ENCODE results near the gene FST.

Gene FST

DNA sequence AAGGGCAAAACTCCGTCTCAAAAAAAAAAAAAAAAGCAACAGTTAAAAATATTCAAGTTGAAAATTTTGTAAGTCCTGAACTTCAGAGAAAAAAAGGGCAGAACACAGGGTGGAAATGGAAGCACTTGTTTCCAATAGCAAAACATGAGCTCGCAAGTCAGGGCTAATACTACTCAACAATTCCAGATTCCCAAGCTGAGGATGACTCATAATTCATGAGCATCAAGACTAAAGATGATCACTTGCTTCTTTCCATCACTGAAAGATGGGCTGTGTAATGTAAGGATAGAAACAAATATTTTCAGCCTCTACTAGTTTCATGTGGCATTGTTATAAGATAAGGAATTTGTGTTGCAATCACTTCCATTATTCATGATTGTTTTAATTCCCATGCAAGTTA is 33.5 kb upstream of the FST start:
- H3K27me3 ChIP-seq (ENCODE audit: control insufficient read depth in 5 of 5, insufficient read depth in 4 of 5, low read length in 5 of 5), result no peaks in the 10 kb centered on the region
- no peaks in the 10 kb centered on the region for H3K36me3 ChIP-seq (ENCODE audit: control insufficient read depth in 5 of 5, insufficient read depth in 5 of 5, low read length in 5 of 5)
- H3K27ac ChIP-seq (ENCODE audit: low read depth, low read length), result no peak overlapping the region
- peaks cover 0 to 13% (median 0%) of the 10 kb centered on the region in 5 donors for H3K4me1 ChIP-seq (ENCODE audit: control insufficient read depth in 5 of 5, insufficient read depth in 5 of 5, low read length in 5 of 5)
- no peaks in the 10 kb centered on the region for H3K9me3 ChIP-seq (ENCODE audit: control insufficient read depth in 5 of 5, low read length in 5 of 5)
- H3K4me3 ChIP-seq (ENCODE audit: low read depth in 1 of 5, low read length in 5 of 5), result no peak overlapping the region
- no peak overlapping the region for H3K9ac ChIP-seq (ENCODE audit: low read length in 5 of 5)

DNA sequence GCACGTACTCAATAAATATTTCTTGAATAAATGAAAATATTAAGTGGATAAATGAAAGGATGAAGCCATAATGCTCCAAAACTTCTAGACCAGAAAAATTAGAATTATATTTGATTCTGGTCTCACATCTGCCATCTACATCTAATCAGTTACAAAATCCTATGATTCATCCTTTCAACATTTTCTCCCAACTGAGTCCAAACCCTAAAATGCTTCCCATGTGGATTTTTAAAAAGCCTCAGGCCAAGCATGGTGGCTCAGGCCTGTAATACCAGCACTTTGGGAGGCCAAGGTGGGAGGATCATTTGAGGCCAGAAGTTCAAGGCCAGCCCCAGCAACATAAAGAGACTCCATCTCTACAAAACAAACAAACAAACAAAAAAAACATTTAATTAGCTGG is 31.6 kb upstream of the FST start:
- Histone ChIP-seq H3K36me3 (ENCODE audit: control insufficient read depth in 5 of 5, insufficient read depth in 5 of 5, low read length in 5 of 5) (no peaks in the 10 kb centered on the region), H3K27ac (ENCODE audit: low read depth, low read length) (no peak overlapping the region), H3K9ac (ENCODE audit: low read length in 5 of 5) (no peak overlapping the region), H3K9me3 (ENCODE audit: control insufficient read depth in 5 of 5, low read length in 5 of 5) (no peaks in the 10 kb centered on the region), H3K4me1 (ENCODE audit: control insufficient read depth in 5 of 5, insufficient read depth in 5 of 5, low read length in 5 of 5) (no peaks in the 10 kb centered on the region), H3K27me3 (ENCODE audit: control insufficient read depth in 5 of 5, insufficient read depth in 4 of 5, low read length in 5 of 5) (no peaks in the 10 kb centered on the region), H3K4me3 (ENCODE audit: low read depth in 1 of 5, low read length in 5 of 5) (no peak overlapping the region)

DNA sequence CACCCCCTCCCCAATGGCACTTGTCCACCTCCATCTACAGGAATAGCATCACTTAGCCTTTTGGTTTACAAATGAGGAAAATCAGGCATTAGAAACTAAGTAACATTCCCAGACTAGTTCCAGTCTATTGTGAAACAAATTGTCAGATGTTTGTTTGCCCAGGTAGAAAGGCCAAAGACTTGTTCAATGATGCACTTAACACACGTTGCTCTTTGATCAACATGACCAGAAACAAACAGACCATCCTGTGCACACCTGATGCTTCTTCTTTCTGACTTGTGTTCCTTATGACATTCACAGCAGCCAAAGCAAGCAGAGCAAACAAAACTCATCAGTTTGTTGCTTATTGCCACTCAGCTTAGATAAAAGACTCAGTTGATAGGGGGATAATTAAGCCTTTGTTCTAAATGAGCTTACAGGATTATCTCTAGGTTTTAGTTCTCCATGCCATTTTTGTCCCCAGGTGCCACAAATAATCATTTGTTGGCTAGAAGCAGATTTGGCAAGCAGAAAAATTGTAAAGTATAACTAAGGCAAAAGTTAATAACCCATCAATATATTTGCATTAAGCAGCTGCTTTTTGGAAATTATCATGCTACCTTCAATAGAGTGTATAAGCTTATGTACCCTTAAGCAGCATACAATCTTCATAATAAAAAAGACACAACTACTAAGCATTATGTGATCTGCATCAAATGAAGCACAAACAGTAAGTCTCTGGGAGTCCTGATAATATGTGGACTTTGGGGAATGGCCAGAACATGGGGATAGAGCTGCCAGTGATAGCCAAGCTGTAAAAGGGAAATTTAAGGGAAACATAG is 26.3 kb upstream of the FST start:
- H3K27ac ChIP-seq (ENCODE audit: low read depth, low read length), result no peak overlapping the region
- no peaks in the 10 kb centered on the region for H3K27me3 ChIP-seq (ENCODE audit: control insufficient read depth in 5 of 5, insufficient read depth in 4 of 5, low read length in 5 of 5)
- H3K9me3 ChIP-seq (ENCODE audit: control insufficient read depth in 5 of 5, low read length in 5 of 5), result peaks cover 0 to 1% (median 0%) of the 10 kb centered on the region in 5 donors
- H3K4me1 ChIP-seq (ENCODE audit: control insufficient read depth in 5 of 5, insufficient read depth in 5 of 5, low read length in 5 of 5), result no peaks in the 10 kb centered on the region
- H3K36me3 ChIP-seq (ENCODE audit: control insufficient read depth in 5 of 5, insufficient read depth in 5 of 5, low read length in 5 of 5), result no peaks in the 10 kb centered on the region
- H3K9ac ChIP-seq (ENCODE audit: low read length in 5 of 5), result no peak overlapping the region
- no peak overlapping the region for H3K4me3 ChIP-seq (ENCODE audit: low read depth in 1 of 5, low read length in 5 of 5)

DNA sequence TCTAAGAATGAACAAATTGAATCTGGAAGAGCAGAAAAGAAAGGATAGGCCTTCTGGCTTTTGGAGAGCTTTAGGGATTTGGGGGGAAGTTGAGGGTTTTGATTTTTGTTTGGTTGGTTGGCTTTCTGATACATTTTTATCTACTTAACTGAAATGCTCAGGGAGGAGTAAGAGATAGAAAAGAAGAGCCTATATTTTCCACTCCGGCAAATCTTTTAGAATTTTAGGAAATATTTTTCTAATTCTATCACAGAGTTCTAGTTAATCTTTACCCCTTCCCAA is 25.8 kb upstream of the FST start:
- Histone ChIP-seq H3K4me1 (ENCODE audit: control insufficient read depth in 5 of 5, insufficient read depth in 5 of 5, low read length in 5 of 5) (no peaks in the 10 kb centered on the region), H3K27ac (ENCODE audit: low read depth, low read length) (no peak overlapping the region), H3K9me3 (ENCODE audit: control insufficient read depth in 5 of 5, low read length in 5 of 5) (peaks cover 0 to 2% (median 0%) of the 10 kb centered on the region in 5 donors), H3K27me3 (ENCODE audit: control insufficient read depth in 5 of 5, insufficient read depth in 4 of 5, low read length in 5 of 5) (no peaks in the 10 kb centered on the region), H3K9ac (ENCODE audit: low read length in 5 of 5) (no peak overlapping the region), H3K36me3 (ENCODE audit: control insufficient read depth in 5 of 5, insufficient read depth in 5 of 5, low read length in 5 of 5) (no peaks in the 10 kb centered on the region), H3K4me3 (ENCODE audit: low read depth in 1 of 5, low read length in 5 of 5) (no peak overlapping the region)

DNA sequence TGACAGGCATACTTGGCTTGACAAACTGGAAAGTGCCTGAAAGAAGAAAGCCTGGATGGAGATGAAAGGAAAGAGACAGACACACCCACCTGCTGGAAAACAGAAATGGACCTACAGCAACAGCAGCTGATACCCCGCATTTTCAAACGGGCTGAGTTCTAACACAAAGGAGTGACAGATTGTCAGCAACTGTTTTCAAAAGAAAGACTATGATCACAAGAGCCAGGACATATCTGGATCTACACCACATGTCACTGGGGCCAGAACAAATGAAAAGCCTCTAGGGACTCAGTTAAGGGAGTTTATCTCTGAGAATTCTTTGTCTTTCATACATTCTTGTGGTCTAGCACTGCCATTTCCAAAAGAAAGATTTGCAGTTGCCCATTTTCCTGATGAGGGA is 24.1 kb upstream of the FST start:
- H3K36me3 ChIP-seq (ENCODE audit: control insufficient read depth in 5 of 5, insufficient read depth in 5 of 5, low read length in 5 of 5), result no peaks in the 10 kb centered on the region
- H3K27me3 ChIP-seq (ENCODE audit: control insufficient read depth in 5 of 5, insufficient read depth in 4 of 5, low read length in 5 of 5), result no peaks in the 10 kb centered on the region
- no peak overlapping the region for H3K4me3 ChIP-seq (ENCODE audit: low read depth in 1 of 5, low read length in 5 of 5)
- H3K9ac ChIP-seq (ENCODE audit: low read length in 5 of 5), result no peak overlapping the region
- H3K9me3 ChIP-seq (ENCODE audit: control insufficient read depth in 5 of 5, low read length in 5 of 5), result peaks cover 0 to 2% (median 0%) of the 10 kb centered on the region in 5 donors
- no peak overlapping the region for H3K27ac ChIP-seq (ENCODE audit: low read depth, low read length)
- H3K4me1 ChIP-seq (ENCODE audit: control insufficient read depth in 5 of 5, insufficient read depth in 5 of 5, low read length in 5 of 5), result no peaks in the 10 kb centered on the region

DNA sequence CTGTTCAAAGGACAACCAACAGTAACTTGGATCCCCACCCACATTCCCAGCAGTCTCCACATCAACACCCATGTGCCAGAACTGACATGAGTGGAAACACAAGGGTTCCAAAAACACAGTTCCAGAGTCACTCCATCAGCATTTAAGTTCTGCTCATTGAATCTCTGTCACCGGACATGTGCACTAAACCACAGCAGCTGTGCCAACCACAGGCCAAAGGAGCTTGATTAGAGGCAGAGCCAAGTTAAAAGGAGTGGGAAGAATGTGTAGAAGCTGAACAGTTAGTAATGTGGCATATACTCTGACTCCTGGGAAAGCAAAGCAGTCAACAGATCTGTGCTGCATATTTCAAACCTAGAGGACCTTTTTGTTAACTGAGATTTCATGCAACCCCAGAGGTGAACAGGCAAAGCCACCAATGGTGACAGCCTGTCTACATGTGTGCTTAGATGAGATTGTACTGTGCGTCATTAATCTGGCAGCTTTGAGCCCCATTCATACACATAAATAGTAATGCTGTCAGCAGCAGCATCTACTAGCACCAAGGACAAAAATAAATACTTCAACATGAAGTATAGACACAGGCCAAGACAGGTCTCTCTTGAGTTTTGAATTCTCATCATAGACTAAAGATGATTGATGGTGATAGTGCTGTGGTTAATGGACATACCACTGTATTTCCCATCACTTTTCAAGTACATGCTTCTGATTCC is 16.4 kb upstream of the FST start:
- Histone ChIP-seq H3K9ac (ENCODE audit: low read length in 5 of 5) (no peak overlapping the region), H3K27ac (ENCODE audit: low read depth, low read length) (no peak overlapping the region), H3K36me3 (ENCODE audit: control insufficient read depth in 5 of 5, insufficient read depth in 5 of 5, low read length in 5 of 5) (no peaks in the 10 kb centered on the region), H3K4me1 (ENCODE audit: control insufficient read depth in 5 of 5, insufficient read depth in 5 of 5, low read length in 5 of 5) (no peaks in the 10 kb centered on the region), H3K27me3 (ENCODE audit: control insufficient read depth in 5 of 5, insufficient read depth in 4 of 5, low read length in 5 of 5) (no peaks in the 10 kb centered on the region), H3K4me3 (ENCODE audit: low read depth in 1 of 5, low read length in 5 of 5) (no peak overlapping the region), H3K9me3 (ENCODE audit: control insufficient read depth in 5 of 5, low read length in 5 of 5) (peaks cover 0 to 1% (median 0%) of the 10 kb centered on the region in 5 donors)

DNA sequence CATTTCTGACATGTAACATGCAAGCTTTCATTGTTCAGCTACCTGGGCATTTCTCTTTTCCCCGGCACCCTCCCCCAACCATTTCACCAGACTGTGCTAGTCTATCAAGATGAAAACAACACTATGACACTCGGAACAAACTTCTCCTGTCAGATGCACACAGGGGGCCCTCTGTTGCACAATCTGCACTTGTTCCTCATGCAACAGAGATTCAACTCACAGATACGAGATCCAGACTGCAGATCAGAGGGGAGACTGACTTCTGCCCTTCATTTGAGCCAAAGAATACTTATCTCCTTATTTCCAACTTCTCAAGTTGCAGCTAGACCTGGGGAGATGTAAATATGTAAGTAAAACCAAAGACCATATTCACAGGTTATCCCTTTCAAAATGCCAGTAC is 15.7 kb upstream of the FST start:
- H3K27me3 ChIP-seq (ENCODE audit: control insufficient read depth in 5 of 5, insufficient read depth in 4 of 5, low read length in 5 of 5), result no peaks in the 10 kb centered on the region
- no peak overlapping the region for H3K4me3 ChIP-seq (ENCODE audit: low read depth in 1 of 5, low read length in 5 of 5)
- H3K9ac ChIP-seq (ENCODE audit: low read length in 5 of 5), result no peak overlapping the region
- H3K9me3 ChIP-seq (ENCODE audit: control insufficient read depth in 5 of 5, low read length in 5 of 5), result no peaks in the 10 kb centered on the region
- no peaks in the 10 kb centered on the region for H3K4me1 ChIP-seq (ENCODE audit: control insufficient read depth in 5 of 5, insufficient read depth in 5 of 5, low read length in 5 of 5)
- no peak overlapping the region for H3K27ac ChIP-seq (ENCODE audit: low read depth, low read length)
- H3K36me3 ChIP-seq (ENCODE audit: control insufficient read depth in 5 of 5, insufficient read depth in 5 of 5, low read length in 5 of 5), result no peaks in the 10 kb centered on the region

DNA sequence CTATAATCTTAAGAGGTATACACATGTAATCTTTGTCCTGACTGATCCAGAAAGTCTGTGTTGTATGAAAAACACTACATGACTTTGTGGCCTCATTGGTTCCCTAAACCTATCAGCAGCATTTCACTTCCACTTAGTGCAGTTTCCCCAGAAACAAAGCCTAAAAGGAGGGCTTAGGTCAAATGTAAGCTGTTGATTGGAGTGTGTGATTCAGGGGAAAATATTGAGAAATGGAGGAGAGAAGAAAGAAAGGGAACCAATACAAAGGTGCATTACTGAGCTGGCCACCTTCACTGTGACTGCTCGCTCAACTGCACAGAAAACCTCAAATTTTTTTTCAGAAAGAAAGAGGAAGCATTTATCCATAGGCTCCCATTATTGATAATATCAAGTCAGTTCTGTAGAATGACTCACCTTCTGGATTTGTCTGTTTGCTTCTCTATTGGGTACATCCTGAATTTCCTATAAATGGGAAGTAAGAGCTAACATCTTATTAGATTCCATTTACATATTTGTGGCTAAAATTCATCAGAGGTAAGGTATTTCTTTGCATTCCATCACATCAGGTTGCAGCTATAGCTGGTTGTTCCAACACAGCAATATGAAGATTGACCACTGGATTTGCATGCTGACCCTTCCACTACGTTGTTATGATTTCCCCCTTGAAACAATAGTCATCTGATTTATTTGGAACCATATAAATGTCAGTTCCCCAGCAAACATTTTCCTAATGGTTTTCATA is 10.3 kb upstream of the FST start:
- no peaks in the 10 kb centered on the region for H3K36me3 ChIP-seq (ENCODE audit: control insufficient read depth in 5 of 5, insufficient read depth in 5 of 5, low read length in 5 of 5)
- H3K27me3 ChIP-seq (ENCODE audit: control insufficient read depth in 5 of 5, insufficient read depth in 4 of 5, low read length in 5 of 5), result no peaks in the 10 kb centered on the region
- H3K4me3 ChIP-seq (ENCODE audit: low read depth in 1 of 5, low read length in 5 of 5), result no peak overlapping the region
- no peaks in the 10 kb centered on the region for H3K9me3 ChIP-seq (ENCODE audit: control insufficient read depth in 5 of 5, low read length in 5 of 5)
- no peaks in the 10 kb centered on the region for H3K4me1 ChIP-seq (ENCODE audit: control insufficient read depth in 5 of 5, insufficient read depth in 5 of 5, low read length in 5 of 5)
- no peak overlapping the region for H3K27ac ChIP-seq (ENCODE audit: low read depth, low read length)
- no peak overlapping the region for H3K9ac ChIP-seq (ENCODE audit: low read length in 5 of 5)

DNA sequence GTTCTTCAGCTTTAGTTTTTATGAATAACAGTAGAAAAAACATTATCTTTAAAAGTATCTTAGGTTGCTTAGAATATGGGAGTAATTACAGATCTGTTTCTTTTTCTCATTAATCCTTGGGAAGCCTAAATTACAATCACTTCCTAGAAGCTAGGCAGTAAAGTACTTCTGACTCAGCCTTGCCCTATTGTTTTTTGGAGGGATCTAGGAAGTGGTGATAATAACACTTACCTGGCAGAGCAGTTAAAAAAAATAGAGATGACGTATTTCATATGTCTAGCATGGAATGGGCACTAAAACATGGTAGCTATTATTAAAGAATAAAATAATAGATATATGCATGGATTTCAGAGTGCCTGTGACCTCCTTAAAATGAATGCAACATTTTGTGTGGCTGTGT is 8.2 kb upstream of the FST start:
- H3K27me3 ChIP-seq (ENCODE audit: control insufficient read depth in 5 of 5, insufficient read depth in 4 of 5, low read length in 5 of 5), result peaks cover 0 to 3% (median 0%) of the 10 kb centered on the region in 5 donors
- H3K9me3 ChIP-seq (ENCODE audit: control insufficient read depth in 5 of 5, low read length in 5 of 5), result no peaks in the 10 kb centered on the region
- H3K9ac ChIP-seq (ENCODE audit: low read length in 5 of 5), result no peak overlapping the region
- H3K4me3 ChIP-seq (ENCODE audit: low read depth in 1 of 5, low read length in 5 of 5), result no peak overlapping the region
- no peaks in the 10 kb centered on the region for H3K4me1 ChIP-seq (ENCODE audit: control insufficient read depth in 5 of 5, insufficient read depth in 5 of 5, low read length in 5 of 5)
- no peak overlapping the region for H3K27ac ChIP-seq (ENCODE audit: low read depth, low read length)
- no peaks in the 10 kb centered on the region for H3K36me3 ChIP-seq (ENCODE audit: control insufficient read depth in 5 of 5, insufficient read depth in 5 of 5, low read length in 5 of 5)
